Endothelial cell of umbilical vein (primary cell): ENCODE data around the gene DCC. TPM values are rescaled to one million over a fixed set of nuclear protein-coding genes. Genes with fewer than 3 reads are reported as not detected.

Experiments
- BruUV-seq: library from RNA; stranded (reverse); fragments of 400-500 nt; replicated peaks from 2 replicates; lab custom pipeline; 2021; lab: Mats Ljungman, UMichigan
- CTCF ChIA-PET: fragments of 300-600, 350-600 bp; sonication (Branson Sonifier 250); formaldehyde crosslinking; loops from one replicate; lab custom pipeline; 2021; ENCODE audit warnings: antibody characterized with exemption, inconsistent platforms; lab: Charles Lee
- POLR2A ChIA-PET: fragments of 300-600, 350-600 bp; sonication (Branson Sonifier 250); formaldehyde crosslinking; loops from one replicate; lab custom pipeline; 2021; ENCODE audit warnings: antibody characterized with exemption, inconsistent platforms; lab: Charles Lee
- DNase-seq: peaks from one replicate; pipeline ENCODE4 v3.0.0-alpha.2; 2011; ENCODE audit warnings: low read depth, low spot score
- FAIRE-seq: peaks from 2 replicates; lab custom pipeline; 2011; peaks lifted over from hg19 to GRCh38; lab: Jason Lieb, UNC
- H2AFZ ChIP-seq: 2 replicates; pipeline ENCODE4 v1.6.0; 2012; ENCODE audit warnings: low read depth, low read length, control low read depth, inconsistent platforms
- H3K27ac ChIP-seq: 2 replicates; pipeline ENCODE4 v1.5.1; 2011; ENCODE audit warnings: low read depth, mild to moderate bottlenecking, control low read depth, low read length, moderate library complexity; ENCODE audit not compliant: insufficient read depth
- H3K27me3 ChIP-seq, 2 experiments: 2 replicates each; pipeline versions ENCODE4 v1.6.0 to v1.6.1; 2011; ENCODE audit warnings: low read length in 2 of 2, mixed read lengths in 1 of 2; ENCODE audit not compliant: control insufficient read depth in 2 of 2, insufficient read depth in 2 of 2
- H3K36me3 ChIP-seq, 2 experiments: 2 replicates in 1 of 2; 3 replicates in 1 of 2; pipeline ENCODE4 v1.5.1; 2011; ENCODE audit warnings: low read length in 2 of 2, mild to moderate bottlenecking in 1 of 2, moderate library complexity in 1 of 2; ENCODE audit not compliant: control insufficient read depth in 2 of 2, insufficient read depth in 2 of 2; ENCODE audit errors: extremely low read depth in 1 of 2
- H3K4me1 ChIP-seq: 3 replicates; pipeline ENCODE4 v1.5.1; 2011; ENCODE audit warnings: mild to moderate bottlenecking, low read length; ENCODE audit not compliant: control insufficient read depth, insufficient read depth; ENCODE audit errors: extremely low read depth
- H3K4me2 ChIP-seq: 2 replicates; pipeline ENCODE4 v1.6.1; 2011; ENCODE audit warnings: low read length, control low read depth, mixed read lengths; ENCODE audit not compliant: insufficient read depth
- H3K4me3 ChIP-seq, 3 experiments: fragments of 200-600 bp in 1 of 3; sonication (generic), shearing (Covaris generic) in 1 of 3; replicated peaks in 1 of 3; 2 replicates each; pipeline ENCODE4 v1.5.1; 2011 to 2016; ENCODE audit warnings: control low read depth in 3 of 3, low read length in 3 of 3, mild to moderate bottlenecking in 2 of 3, inconsistent platforms in 1 of 3, low read depth in 1 of 3, moderate library complexity in 1 of 3; ENCODE audit not compliant: insufficient read depth in 1 of 3
- H3K79me2 ChIP-seq: 2 replicates; pipeline ENCODE4 v1.6.0; 2012; ENCODE audit warnings: low read length, inconsistent platforms; ENCODE audit not compliant: control insufficient read depth, insufficient read depth
- H3K9ac ChIP-seq: replicated peaks from 2 replicates; pipeline ENCODE3; 2011; ENCODE audit warnings: low read length, control low read depth; ENCODE audit not compliant: insufficient read depth; ENCODE audit errors: extremely low read depth
- H3K9me1 ChIP-seq: replicated peaks from 3 replicates; pipeline ENCODE4 v1.6.0; 2011; ENCODE audit warnings: mild to moderate bottlenecking, low read length; ENCODE audit not compliant: control insufficient read depth, insufficient read depth; ENCODE audit errors: extremely low read depth
- H3K9me3 ChIP-seq: replicated peaks from 2 replicates; pipeline ENCODE4 v1.5.1; 2012; ENCODE audit warnings: low read length, inconsistent platforms; ENCODE audit not compliant: control insufficient read depth, insufficient read depth
- H4K20me1 ChIP-seq: replicated peaks from 2 replicates; pipeline ENCODE3; 2011; ENCODE audit warnings: mild to moderate bottlenecking, low read length; ENCODE audit not compliant: control insufficient read depth, insufficient read depth; ENCODE audit errors: extremely low read depth
- CTCF ChIP-seq, 2 donors: IDR thresholded peaks; 1 replicate in 1 of 2; 2 replicates in 1 of 2; pipeline ENCODE4 v1.5.1; 2011; ENCODE audit warnings: low read length in 2 of 2, mild to moderate bottlenecking in 2 of 2, moderate library complexity in 2 of 2, control low read depth in 1 of 2, inconsistent platforms in 1 of 2, low read depth in 1 of 2; ENCODE audit not compliant: insufficient read depth in 1 of 2; ENCODE audit errors: extremely low read depth in 1 of 2
- EZH2 ChIP-seq: IDR thresholded peaks from 2 replicates; pipeline ENCODE4 v1.6.1; 2012; ENCODE audit warnings: borderline replicate concordance, low read depth, mild to moderate bottlenecking, moderate library complexity, low read length, inconsistent platforms; ENCODE audit not compliant: severe bottlenecking
- FOS ChIP-seq: IDR thresholded peaks from 2 replicates; pipeline ENCODE4 v1.6.1; 2011; ENCODE audit warnings: mild to moderate bottlenecking, low read length, moderate library complexity, borderline replicate concordance; ENCODE audit not compliant: insufficient read depth
- GATA2 ChIP-seq: IDR thresholded peaks from 2 replicates; pipeline ENCODE4 v1.7.0; 2011; ENCODE audit warnings: low read depth, mild to moderate bottlenecking, moderate library complexity, mixed read lengths, low read length; ENCODE audit not compliant: insufficient read length, insufficient read depth
- JUN ChIP-seq: IDR thresholded peaks from 2 replicates; pipeline ENCODE4 v1.6.1; 2011; ENCODE audit warnings: borderline replicate concordance, low read depth; ENCODE audit not compliant: insufficient read length, insufficient read depth
- MAX ChIP-seq: IDR thresholded peaks from 2 replicates; pipeline ENCODE4 v1.6.1; 2011; ENCODE audit not compliant: insufficient read depth, insufficient read length
- MYC ChIP-seq: IDR thresholded peaks from one replicate; pipeline ENCODE4 v1.6.1; 2011; ENCODE audit warnings: mild to moderate bottlenecking, low read depth, low read length
- POLR2A ChIP-seq: IDR thresholded peaks from 2 replicates; pipeline ENCODE4 v1.6.1; 2012; ENCODE audit warnings: low read depth, mild to moderate bottlenecking, control low read depth, low read length
- POLR2AphosphoS5 ChIP-seq: IDR thresholded peaks from 2 replicates; pipeline ENCODE4 v1.6.1; 2012; ENCODE audit warnings: low read depth, mild to moderate bottlenecking, control low read depth, low read length, moderate library complexity; ENCODE audit not compliant: insufficient read depth
- dilution Hi-C: fragments of 300-500 bp; cut with MboI; formaldehyde crosslinking; loops from one replicate; pipeline ENCODE4 v1.15.0; 2019; ENCODE audit warnings: low sequenced_read_pairs; ENCODE audit not compliant: extremely low pct_ligation_motif_present
- intact Hi-C: fragments of 100-400 bp; cut with micrococcal nuclease; formaldehyde crosslinking; loops from one replicate; pipeline ENCODE4 v1.10.0; 2022
- polyA plus RNA-seq, 4 experiments: library from polyadenylated mRNA; depleted of rRNA in 3 of 4; stranded (reverse) in 3 of 4; unstranded in 1 of 4; fragments of >200 nt; gene quantifications; 2 replicates each; pipeline versions ENCODE4 v1.2.1 to v1.2.3, GENCODE V29; 2011 to 2012; ENCODE audit warnings: missing spikeins in 1 of 4
- total RNA-seq: library from RNA; stranded (reverse); gene quantifications from 2 replicates; pipeline ENCODE4 v1.2.3, GENCODE V29; 2021

Gene DCC
- total and polyA plus RNA-seq, 2 donors (not counting 3 experiments of a cell fraction or from before 2014, with no cell fraction given) = not detected

GRCh38 chr18:53117851-53118250 lies 777.9 kb downstream of the DCC start:
- H2AFZ ChIP-seq = no peak overlapping the region
- H4K20me1 ChIP-seq = no peaks in the 10 kb centered on the region
- no peaks in the 10 kb centered on the region for H3K36me3 ChIP-seq
- TF ChIP-seq POLR2AphosphoS5 (no peak), MAX (no peak), POLR2A (no peak), FOS (no peak), JUN (no peak), CTCF (IDR thresholded peaks at IDR 0.05; ENCODE audit: extremely low read depth in 1 of 2, insufficient read depth in 1 of 2, low read depth in 1 of 2, low read length in 2 of 2) (no peak), GATA2 (no peak), MYC (no peak), EZH2 (no peak)
- H3K4me1 ChIP-seq = no peaks in the 10 kb centered on the region
- no peak overlapping the region for H3K4me2 ChIP-seq
- FAIRE-seq (no peak), DNase-seq (no peak)
- POLR2A ChIA-PET = no interaction called here
- H3K9me3 ChIP-seq = peaks cover 3% of the 10 kb centered on the region
- BruUV-seq = no TSS peak
- no peaks in the 10 kb centered on the region for H3K9me1 ChIP-seq
- dilution Hi-C loops = no loop called here
- no peak overlapping the region for H3K9ac ChIP-seq
- no peaks in the 10 kb centered on the region for H3K27me3 ChIP-seq
- no peak overlapping the region for H3K27ac ChIP-seq
- CTCF ChIA-PET = no interaction called here
- no peaks in the 10 kb centered on the region for H3K79me2 ChIP-seq
- H3K4me3 ChIP-seq = no peak overlapping the region
- intact Hi-C loops = no loop called here
